ENCODE results near the gene NPC2. TPM values are rescaled to one million over a fixed set of nuclear protein-coding genes. Genes with fewer than 3 reads are reported as not detected.

The NPC2 gene
- total and polyA plus RNA-seq, 9 of the 15 experiments (the other 6 are each of a cell fraction or from before 2014, with no cell fraction given), result 16.6 to 74.1 (median 32.6) TPM

GRCh38 chr14:74524076-74524811 lies 31.1 kb upstream of the NPC2 start:
- peaks cover 0 to 9% of the 10 kb centered on the region in 2 experiments; a peak in 2 of 5 replicates for H3K4me1 ChIP-seq (replicated peaks in 1 of 2; ENCODE audit: control insufficient read depth in 2 of 2, insufficient read depth in 2 of 2, low read length in 2 of 2)
- H4K20me1 ChIP-seq (replicated peaks; ENCODE audit: control insufficient read depth, insufficient read depth, low read length), result no peaks in the 10 kb centered on the region
- no peak overlapping the region for H2AFZ ChIP-seq (ENCODE audit: low read depth, low read length)
- intact Hi-C loops (cut with micrococcal nuclease) (no loop called here), in situ Hi-C loops (cut with MboI) (no loop called here)
- TF ChIP-seq HMBOX1 (IDR thresholded peaks at IDR 0.05), result no peak
- H3K27me3 ChIP-seq (ENCODE audit: control insufficient read depth in 2 of 2, insufficient read depth in 2 of 2, low read length in 2 of 2), result peaks cover 0 to 27% of the 10 kb centered on the region in 2 experiments; a peak in 3 of 5 replicates
- ChIA-PET POLR2A (interaction anchor here (0.7 kb wide), 1 partner anchor 11 kb away, joined by 3 read pairs; no protein-coding TSS in a partner anchor), CTCF (ENCODE audit: low intra/inter-chr PET ratio) (no interaction called here)
- H3K9me3 ChIP-seq (replicated peaks; ENCODE audit: control insufficient read depth, insufficient read depth, low read depth, low read length), result no peaks in the 10 kb centered on the region
- no peak for DNase-seq (ENCODE audit: extremely low read depth in 1 of 4, low spot score in 3 of 4)
- BruUV-seq (replicated peaks), result no TSS peak
- no peak for FAIRE-seq
- 3% methylated on average over 10 of the region's 14 CpGs for WGBS (ENCODE audit: insufficient coverage, low coverage, missing lambda C conversion rate)
- H3K9ac ChIP-seq (ENCODE audit: insufficient read depth in 1 of 2, low read depth in 2 of 2, low read length in 2 of 2), result no peak overlapping the region
- no peaks in the 10 kb centered on the region for H3K79me2 ChIP-seq (ENCODE audit: control insufficient read depth, insufficient read depth, low read length)
- H3K36me3 ChIP-seq (ENCODE audit: control insufficient read depth, insufficient read depth, low read length), result no peaks in the 10 kb centered on the region
- no peak overlapping the region for H3K4me2 ChIP-seq (ENCODE audit: insufficient read depth, low read length)
- ATAC-seq, result no peak
- no peaks in the 10 kb centered on the region for H3K9me1 ChIP-seq (ENCODE audit: control insufficient read depth, insufficient read depth, low read length)
- H3K27ac ChIP-seq (ENCODE audit: extremely low read depth, low read depth, low read length), result no peak overlapping the region
- H3K4me3 ChIP-seq, result no peak overlapping the region

GRCh38 chr14:74522740-74523139 lies 29.6 kb upstream of the NPC2 start:
- Histone ChIP-seq H3K9me1 (ENCODE audit: control insufficient read depth, insufficient read depth, low read length) (no peaks in the 10 kb centered on the region), H2AFZ (ENCODE audit: low read depth, low read length) (no peak overlapping the region), H3K36me3 (ENCODE audit: control insufficient read depth, insufficient read depth, low read length) (no peaks in the 10 kb centered on the region), H3K4me3 (no peak overlapping the region), H3K79me2 (ENCODE audit: control insufficient read depth, insufficient read depth, low read length) (no peaks in the 10 kb centered on the region), H3K9ac (ENCODE audit: insufficient read depth in 1 of 2, low read depth in 2 of 2, low read length in 2 of 2) (no peak overlapping the region), H4K20me1 (replicated peaks; ENCODE audit: control insufficient read depth, insufficient read depth, low read length) (no peaks in the 10 kb centered on the region), H3K27ac (ENCODE audit: extremely low read depth, low read depth, low read length) (no peak overlapping the region), H3K4me1 (replicated peaks in 1 of 2; ENCODE audit: control insufficient read depth in 2 of 2, insufficient read depth in 2 of 2, low read length in 2 of 2) (no peaks in the 10 kb centered on the region), H3K27me3 (ENCODE audit: control insufficient read depth in 2 of 2, insufficient read depth in 2 of 2, low read length in 2 of 2) (peaks cover 0 to 28% of the 10 kb centered on the region in 2 experiments; a peak in 4 of 5 replicates), H3K9me3 (replicated peaks; ENCODE audit: control insufficient read depth, insufficient read depth, low read depth, low read length) (no peaks in the 10 kb centered on the region), H3K4me2 (ENCODE audit: insufficient read depth, low read length) (no peak overlapping the region)
- ChIA-PET POLR2A (no interaction called here), CTCF (ENCODE audit: low intra/inter-chr PET ratio) (no interaction called here)
- BruUV-seq (replicated peaks), result no TSS peak
- FAIRE-seq (no peak), DNase-seq (ENCODE audit: extremely low read depth in 1 of 4, low spot score in 3 of 4) (no peak), ATAC-seq (no peak)
- in situ Hi-C loops (cut with MboI) (no loop called here), intact Hi-C loops (cut with micrococcal nuclease) (no loop called here)
- WGBS (ENCODE audit: insufficient coverage, low coverage, missing lambda C conversion rate), result 0% methylated on average over 6 of the region's 7 CpGs
- TF ChIP-seq AFF1 (IDR thresholded peaks at IDR 0.05; ENCODE audit: low read depth in 1 of 2, partially characterized antibody in 2 of 2) (no peak), ZNF79 (CRISPR knock-in tag; IDR thresholded peaks at IDR 0.05; ENCODE audit: low read depth) (no peak), ZHX1 (conservative IDR thresholded peaks at IDR 0.05; ENCODE audit: low read length) (no peak), MYC (IDR thresholded peaks at IDR 0.05; ENCODE audit: low read depth, low read length) (no peak), MYC (CRISPR knock-in tag; IDR thresholded peaks at IDR 0.05; ENCODE audit: borderline replicate concordance, low read depth) (no peak), TRIM28 (IDR thresholded peaks at IDR 0.05) (no peak)

All from K562 (cell line).